GM23338 (cell line): ENCODE results near the gene LRP1B. TPM values are rescaled to one million over a fixed set of nuclear protein-coding genes. Genes with fewer than 3 reads are reported as not detected.

Experiments used
- ATAC-seq: fragments of 200-7000 bp; cut with Tn5 transposase; 3 replicates; pipeline ENCODE4 v1.9.1; 2020
- DNase-seq: peaks from one replicate; pipeline ENCODE4 v3.0.0-alpha.2; 2015; ENCODE audit warnings: low spot score
- H2AFZ ChIP-seq: fragments of 200-600 bp; sonication (generic); 2 replicates; pipeline ENCODE4 v1.8.0; 2016; ENCODE audit warnings: antibody characterized with exemption, mild to moderate bottlenecking, moderate library complexity
- H3F3A ChIP-seq: fragments of 200-600 bp; sonication (generic); replicated peaks from 2 replicates; pipeline ENCODE4 v1.8.0; 2017; ENCODE audit warnings: antibody characterized with exemption, mixed run types, low read depth
- H3K27ac ChIP-seq: fragments of 200-600 bp; sonication (generic); 2 replicates; pipeline ENCODE4 v1.6.1; 2016; ENCODE audit warnings: low read depth
- H3K27me3 ChIP-seq: fragments of 200-600 bp; sonication (generic); 2 replicates; pipeline ENCODE4 v1.8.0; 2016; ENCODE audit warnings: mild to moderate bottlenecking, mixed run types, moderate library complexity; ENCODE audit not compliant: insufficient read depth
- H3K36me3 ChIP-seq: fragments of 200-600 bp; sonication (generic); 2 replicates; pipeline ENCODE4 v1.8.0; 2016; ENCODE audit warnings: mild to moderate bottlenecking; ENCODE audit not compliant: insufficient read depth
- H3K4me1 ChIP-seq: fragments of 200-600 bp; sonication (generic); 2 replicates; pipeline ENCODE4 v1.8.0; 2016; ENCODE audit warnings: mild to moderate bottlenecking, moderate library complexity; ENCODE audit not compliant: insufficient read depth
- H3K4me2 ChIP-seq: fragments of 200-600 bp; sonication (generic); 2 replicates; pipeline ENCODE4 v1.7.1; 2017; ENCODE audit warnings: mixed run types
- H3K4me3 ChIP-seq: fragments of 200-600 bp; sonication (generic); 2 replicates; pipeline ENCODE4 v1.6.1; 2016; ENCODE audit warnings: mixed run types
- H3K79me2 ChIP-seq: fragments of 200-600 bp; sonication (generic); replicated peaks from 2 replicates; pipeline ENCODE4 v1.8.0; 2017; ENCODE audit warnings: mild to moderate bottlenecking; ENCODE audit not compliant: insufficient read depth
- H3K9me2 ChIP-seq: fragments of 200-600 bp; sonication (generic); 2 replicates; pipeline ENCODE4 v1.8.0; 2017; ENCODE audit not compliant: insufficient read depth
- H4K20me1 ChIP-seq: fragments of 200-600 bp; sonication (generic); replicated peaks from 2 replicates; pipeline ENCODE4 v1.8.0; 2017; ENCODE audit warnings: mild to moderate bottlenecking; ENCODE audit not compliant: insufficient read depth
- H3K27ac Mint-ChIP-seq: 2 replicates; pipeline ENCODE4 v1.8.0; 2020; ENCODE audit warnings: inconsistent platforms, mild to moderate bottlenecking, moderate library complexity, mixed read lengths
- H3K27me3 Mint-ChIP-seq: 3 replicates; pipeline ENCODE4 v1.8.0; 2022; ENCODE audit warnings: low read depth, mild to moderate bottlenecking, moderate library complexity, mixed read lengths, inconsistent platforms; ENCODE audit not compliant: insufficient read depth, poor library complexity
- H3K36me3 Mint-ChIP-seq: 3 replicates; pipeline ENCODE4 v1.8.0; 2021; ENCODE audit warnings: low read depth, mild to moderate bottlenecking, inconsistent platforms, moderate library complexity, mixed read lengths
- H3K4me1 Mint-ChIP-seq: 3 replicates; pipeline ENCODE4 v1.8.0; 2020; ENCODE audit warnings: mild to moderate bottlenecking, inconsistent platforms, mixed read lengths
- H3K4me3 Mint-ChIP-seq: 3 replicates; pipeline ENCODE4 v1.8.0; 2021; ENCODE audit warnings: moderate library complexity, mild to moderate bottlenecking, inconsistent platforms, mixed read lengths
- H3K9me3 Mint-ChIP-seq: 3 replicates; pipeline ENCODE4 v1.8.0; 2020; ENCODE audit warnings: moderate library complexity, mild to moderate bottlenecking, inconsistent platforms, mixed read lengths
- CREB1 ChIP-seq: fragments of 250-450 bp; sonication (Bioruptor Pico); IDR thresholded peaks from 2 replicates; pipeline ENCODE4 v1.5.0; 2020; ENCODE audit warnings: low read depth, mild to moderate bottlenecking, moderate library complexity
- CTCF ChIP-seq, 2 experiments: fragments of 200-600 bp in 1 of 2; sonication (generic) in 1 of 2; conservative IDR thresholded peaks; 2 replicates each; pipeline versions ENCODE4 v1.5.1 to v1.6.1; 2016 to 2017; ENCODE audit warnings: antibody characterized with exemption in 2 of 2, low read depth in 2 of 2, mild to moderate bottlenecking in 2 of 2, moderate library complexity in 1 of 2
- ETS1 ChIP-seq: IDR thresholded peaks from 2 replicates; pipeline ENCODE4 v1.6.1; 2016; ENCODE audit warnings: antibody characterized with exemption
- EZH2 ChIP-seq: fragments of 200-600 bp; sonication (generic); IDR thresholded peaks from one replicate; pipeline ENCODE4 v1.8.0; 2017; ENCODE audit warnings: antibody characterized with exemption, mild to moderate bottlenecking, low read depth; ENCODE audit not compliant: unreplicated experiment
- EZH2phosphoT487 ChIP-seq: fragments of 200-600 bp; sonication (generic); IDR thresholded peaks from one replicate; pipeline ENCODE4 v1.8.1; 2018; ENCODE audit warnings: antibody characterized with exemption; ENCODE audit not compliant: unreplicated experiment
- JUNB ChIP-seq: IDR thresholded peaks from one replicate; pipeline ENCODE4 v1.6.1; 2016; ENCODE audit warnings: antibody characterized with exemption; ENCODE audit not compliant: unreplicated experiment
- NANOG ChIP-seq: IDR thresholded peaks from 2 replicates; pipeline ENCODE4 v1.6.1; 2016; ENCODE audit warnings: antibody characterized with exemption, borderline replicate concordance
- POLR2AphosphoS5 ChIP-seq: IDR thresholded peaks from 2 replicates; pipeline ENCODE4 v1.6.1; 2016; ENCODE audit warnings: antibody characterized with exemption, low read depth
- REST ChIP-seq: IDR thresholded peaks from one replicate; pipeline ENCODE4 v1.6.1; 2018; ENCODE audit warnings: antibody characterized with exemption; ENCODE audit not compliant: unreplicated experiment
- STAT1 ChIP-seq: IDR thresholded peaks from one replicate; pipeline ENCODE4 v1.6.1; 2016; ENCODE audit warnings: antibody characterized with exemption; ENCODE audit not compliant: unreplicated experiment
- ZNF114 ChIP-seq: fragments of 250-450 bp; sonication (Bioruptor Pico); IDR thresholded peaks from 2 replicates; pipeline ENCODE4 v1.5.0; 2020; ENCODE audit warnings: mild to moderate bottlenecking, moderate library complexity
- ZNF331 ChIP-seq: fragments of 250-450 bp; sonication (Bioruptor Pico); IDR thresholded peaks from 2 replicates; pipeline ENCODE4 v1.5.0; 2020; ENCODE audit warnings: low read depth, mild to moderate bottlenecking, moderate library complexity
- ZNF462 ChIP-seq: fragments of 250-450 bp; sonication (Bioruptor Pico); IDR thresholded peaks from 2 replicates; pipeline ENCODE4 v1.5.0; 2020; ENCODE audit warnings: mild to moderate bottlenecking, moderate library complexity
- polyA plus RNA-seq: library from polyadenylated mRNA; unstranded; fragments of >200 nt; fragmentation: Nextera tagmentation; extraction: Ambion mirVana; gene quantifications from 2 replicates; pipeline ENCODE4 v1.2.1, GENCODE V29; 2016
- total RNA-seq: library from RNA; depleted of rRNA; stranded (reverse); fragments of >200 nt; shearing (Covaris generic); gene quantifications from 2 replicates; pipeline ENCODE4 v1.2.3, GENCODE V29; 2014

Gene LRP1B
- total and polyA plus RNA-seq, 2 experiments from 2014 or later: 0.15 to 0.97 TPM

GRCh38 chr2:140988597-140988996, 1142.2 kb downstream of the LRP1B start:
- Histone ChIP-seq H3K4me2 (no peak overlapping the region), H4K20me1 (no peaks in the 10 kb centered on the region), H3K27ac (no peak overlapping the region), H2AFZ (no peak overlapping the region), H3F3A (no peaks in the 10 kb centered on the region), H3K4me1 (peaks cover 14% of the 10 kb centered on the region), H3K79me2 (no peaks in the 10 kb centered on the region), H3K9me2 (no peaks in the 10 kb centered on the region), H3K36me3 (no peaks in the 10 kb centered on the region), H3K27me3 (no peaks in the 10 kb centered on the region), H3K4me3 (no peak overlapping the region)
- H3K9me3 Mint-ChIP-seq: no peaks in the 10 kb centered on the region
- TF ChIP-seq ZNF462 (CRISPR knock-in tag) (no peak), CREB1 (CRISPR knock-in tag) (no peak), ETS1 (no peak), ZNF331 (no peak), STAT1 (no peak), ZNF114 (CRISPR knock-in tag) (no peak), JUNB (no peak), EZH2 (no peak), NANOG (no peak), POLR2AphosphoS5 (no peak), CTCF (conservative IDR thresholded peaks at IDR 0.05; ENCODE audit: low read depth in 2 of 2) (no peak), EZH2phosphoT487 (no peak), REST (no peak)
- peaks cover 12% of the 10 kb centered on the region for H3K4me1 Mint-ChIP-seq
- H3K4me3 Mint-ChIP-seq: no peak overlapping the region
- ATAC-seq (no peak), DNase-seq (no peak)
- H3K27me3 Mint-ChIP-seq: peaks cover 2% of the 10 kb centered on the region
- H3K27ac Mint-ChIP-seq: peak overlapping the region; percentile 1; the same call in 1 of the 2 replicates
- H3K36me3 Mint-ChIP-seq: no peaks in the 10 kb centered on the region
